Mesendoderm (in vitro differentiated cells): Measurements from ENCODE around the gene P2RX3.

Experiments used
- DNase-seq: peaks from one replicate; pipeline ENCODE4 v3.0.0; 2013
- H2AK5ac ChIP-seq: 2 replicates; pipeline ENCODE4 v1.6.1; 2013; ENCODE audit warnings: low read length, inconsistent platforms
- H2BK120ac ChIP-seq: 2 replicates; pipeline ENCODE4 v1.6.1; 2013; ENCODE audit warnings: low read depth, mild to moderate bottlenecking, low read length, moderate library complexity, mixed read lengths
- H2BK15ac ChIP-seq: replicated peaks from 2 replicates; pipeline ENCODE4 v1.6.1; 2013; ENCODE audit warnings: low read depth, mild to moderate bottlenecking, moderate library complexity
- H2BK5ac ChIP-seq: 2 replicates; pipeline ENCODE4 v1.6.1; 2013; ENCODE audit warnings: low read length, inconsistent platforms
- H3K18ac ChIP-seq: 2 replicates; pipeline ENCODE4 v1.6.1; 2013; ENCODE audit warnings: mild to moderate bottlenecking, low read length, mixed read lengths
- H3K23ac ChIP-seq: one replicate; pipeline ENCODE4 v1.6.1; 2013; ENCODE audit warnings: low read length
- H3K27ac ChIP-seq: 2 replicates; pipeline ENCODE4 v1.5.1; 2013; ENCODE audit warnings: low read depth, mild to moderate bottlenecking, inconsistent platforms, low read length, moderate library complexity
- H3K27me3 ChIP-seq: 2 replicates; pipeline ENCODE4 v1.6.1; 2013; ENCODE audit warnings: low read length, control low read depth, mild to moderate bottlenecking, inconsistent platforms; ENCODE audit not compliant: insufficient read depth, poor library complexity
- H3K36me3 ChIP-seq: 2 replicates; pipeline ENCODE4 v1.6.1; 2013; ENCODE audit warnings: low read length, inconsistent platforms; ENCODE audit not compliant: control insufficient read depth, insufficient read depth
- H3K4ac ChIP-seq: one replicate; pipeline ENCODE4 v1.6.1; 2013; ENCODE audit warnings: low read depth, mild to moderate bottlenecking, low read length, moderate library complexity
- H3K4me1 ChIP-seq: 2 replicates; pipeline ENCODE4 v1.6.1; 2013; ENCODE audit warnings: low read depth, low read length, inconsistent platforms; ENCODE audit not compliant: control insufficient read depth
- H3K4me2 ChIP-seq: 2 replicates; pipeline ENCODE4 v1.6.1; 2013; ENCODE audit warnings: low read length
- H3K4me3 ChIP-seq: 2 replicates; pipeline ENCODE4 v1.5.1; 2013; ENCODE audit warnings: mild to moderate bottlenecking, low read length
- H3K56ac ChIP-seq: one replicate; pipeline ENCODE4 v1.6.1; 2013; ENCODE audit warnings: low read length
- H3K79me1 ChIP-seq: 2 replicates; pipeline ENCODE4 v1.6.1; 2013; ENCODE audit warnings: low read length, inconsistent platforms
- H3K79me2 ChIP-seq: 2 replicates; pipeline ENCODE4 v1.6.1; 2013; ENCODE audit warnings: mild to moderate bottlenecking, low read length; ENCODE audit not compliant: control insufficient read depth, insufficient read depth
- H3K9ac ChIP-seq: 2 replicates; pipeline ENCODE4 v1.6.1; 2013; ENCODE audit warnings: low read length, inconsistent platforms
- H4K5ac ChIP-seq: one replicate; pipeline ENCODE4 v1.6.1; 2013; ENCODE audit warnings: low read length
- H4K8ac ChIP-seq: one replicate; pipeline ENCODE4 v1.6.1; 2013; ENCODE audit warnings: low read depth, mild to moderate bottlenecking, control low read depth, low read length, moderate library complexity
- WGBS: extraction: QIAGEN DNeasy Blood & Tissue Kit; methylation state at CpG from one replicate; pipeline ENCODE4 v1.1.7; 2013; ENCODE audit warnings: low lambda C conversion rate, missing lambda C conversion rate; ENCODE audit not compliant: insufficient coverage; ENCODE audit errors: extremely low coverage; 5-methylcytosine and 5-hydroxymethylcytosine counted together

Gene P2RX3

DNA sequence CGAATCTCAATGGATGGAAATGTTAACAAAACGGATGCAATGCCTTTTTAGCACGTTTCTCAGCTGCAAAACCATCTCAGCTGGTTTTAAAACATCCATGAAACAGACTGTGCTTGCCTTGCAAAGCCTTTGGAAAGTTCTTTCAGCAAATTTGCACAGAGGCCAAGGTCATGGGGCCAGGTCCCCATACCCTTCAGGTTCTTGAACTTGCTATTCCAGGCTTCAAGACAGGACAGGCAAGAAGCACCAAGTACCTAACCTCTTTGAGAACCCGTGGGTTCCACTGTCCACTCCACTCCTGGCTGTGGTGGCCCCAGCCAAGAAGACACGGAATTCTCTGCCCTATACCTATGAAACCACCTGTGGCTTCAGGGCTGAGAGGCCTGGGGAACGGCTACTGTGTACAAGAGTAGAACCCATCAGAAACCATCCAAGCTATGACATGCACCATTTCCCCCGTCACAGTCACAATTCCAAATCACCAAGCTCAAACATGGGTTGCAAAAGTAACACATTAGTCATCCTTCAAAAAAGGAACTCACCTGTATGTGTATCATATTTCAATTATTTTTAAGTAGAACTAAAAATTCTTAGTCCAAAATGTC lies 30.4 kb upstream of the P2RX3 start:
- Histone ChIP-seq H3K4me2 (no peak overlapping the region), H2BK5ac (no peak overlapping the region), H3K79me1 (peaks cover 39% of the 10 kb centered on the region), H3K4me1 (peaks cover 8% of the 10 kb centered on the region), H3K56ac (no peak overlapping the region), H3K36me3 (peaks cover 10% of the 10 kb centered on the region), H3K9ac (no peak overlapping the region), H3K27ac (no peak overlapping the region), H2BK15ac (no peak overlapping the region), H4K8ac (no peak overlapping the region), H3K4ac (no peak overlapping the region), H2AK5ac (no peak overlapping the region), H3K18ac (no peak overlapping the region), H3K27me3 (no peaks in the 10 kb centered on the region), H3K4me3 (no peak overlapping the region), H4K5ac (no peak overlapping the region), H3K79me2 (peaks cover 17% of the 10 kb centered on the region), H3K23ac (no peak overlapping the region), H2BK120ac (no peak overlapping the region)
- no CpG with 5 or more reads among the region's 7 CpGs for WGBS
- DNase-seq = no peak

DNA sequence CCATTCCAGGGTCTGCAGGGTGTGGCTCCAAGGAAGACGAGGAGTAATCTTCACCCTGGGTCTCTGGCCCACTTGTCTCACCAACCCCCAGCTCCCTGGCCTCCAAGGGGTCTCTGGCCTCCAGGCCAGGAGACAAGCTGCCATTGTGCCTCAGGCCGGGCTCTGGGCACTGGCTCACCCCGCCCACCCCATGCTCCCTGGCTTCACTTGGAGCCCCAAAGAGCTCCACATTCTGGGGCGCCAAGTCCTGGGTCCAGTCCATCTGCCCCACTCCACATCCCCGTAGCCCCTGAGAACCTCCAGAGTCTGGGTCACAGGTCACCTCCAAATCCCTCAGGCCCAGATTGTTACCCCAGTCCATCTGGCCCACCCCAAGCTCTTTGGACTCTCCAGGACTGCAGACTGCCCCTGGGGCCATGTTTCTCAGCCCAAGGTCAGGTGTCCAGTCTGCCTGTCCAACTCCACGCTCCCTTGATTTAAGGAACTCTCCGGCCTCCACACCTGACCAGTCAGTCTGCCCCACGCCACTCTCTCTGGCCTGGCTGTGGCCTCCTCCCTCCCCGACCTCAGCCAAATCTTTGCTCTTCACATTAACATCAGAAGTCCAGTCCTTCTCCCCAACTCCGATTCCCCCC lies 29.6 kb upstream of the P2RX3 start:
- Histone ChIP-seq H3K56ac (no peak overlapping the region), H3K79me1 (peaks cover 37% of the 10 kb centered on the region), H3K23ac (no peak overlapping the region), H2BK5ac (no peak overlapping the region), H3K4me1 (peaks cover 8% of the 10 kb centered on the region), H3K27ac (no peak overlapping the region), H2AK5ac (no peak overlapping the region), H3K36me3 (peaks cover 13% of the 10 kb centered on the region), H3K27me3 (no peaks in the 10 kb centered on the region), H3K79me2 (peaks cover 17% of the 10 kb centered on the region), H3K4me3 (no peak overlapping the region), H3K4me2 (no peak overlapping the region), H4K5ac (no peak overlapping the region), H3K18ac (no peak overlapping the region), H2BK15ac (no peak overlapping the region), H2BK120ac (no peak overlapping the region), H4K8ac (no peak overlapping the region), H3K9ac (no peak overlapping the region), H3K4ac (no peak overlapping the region)
- WGBS = no CpG with 5 or more reads among the region's 10 CpGs
- DNase-seq = no peak

DNA sequence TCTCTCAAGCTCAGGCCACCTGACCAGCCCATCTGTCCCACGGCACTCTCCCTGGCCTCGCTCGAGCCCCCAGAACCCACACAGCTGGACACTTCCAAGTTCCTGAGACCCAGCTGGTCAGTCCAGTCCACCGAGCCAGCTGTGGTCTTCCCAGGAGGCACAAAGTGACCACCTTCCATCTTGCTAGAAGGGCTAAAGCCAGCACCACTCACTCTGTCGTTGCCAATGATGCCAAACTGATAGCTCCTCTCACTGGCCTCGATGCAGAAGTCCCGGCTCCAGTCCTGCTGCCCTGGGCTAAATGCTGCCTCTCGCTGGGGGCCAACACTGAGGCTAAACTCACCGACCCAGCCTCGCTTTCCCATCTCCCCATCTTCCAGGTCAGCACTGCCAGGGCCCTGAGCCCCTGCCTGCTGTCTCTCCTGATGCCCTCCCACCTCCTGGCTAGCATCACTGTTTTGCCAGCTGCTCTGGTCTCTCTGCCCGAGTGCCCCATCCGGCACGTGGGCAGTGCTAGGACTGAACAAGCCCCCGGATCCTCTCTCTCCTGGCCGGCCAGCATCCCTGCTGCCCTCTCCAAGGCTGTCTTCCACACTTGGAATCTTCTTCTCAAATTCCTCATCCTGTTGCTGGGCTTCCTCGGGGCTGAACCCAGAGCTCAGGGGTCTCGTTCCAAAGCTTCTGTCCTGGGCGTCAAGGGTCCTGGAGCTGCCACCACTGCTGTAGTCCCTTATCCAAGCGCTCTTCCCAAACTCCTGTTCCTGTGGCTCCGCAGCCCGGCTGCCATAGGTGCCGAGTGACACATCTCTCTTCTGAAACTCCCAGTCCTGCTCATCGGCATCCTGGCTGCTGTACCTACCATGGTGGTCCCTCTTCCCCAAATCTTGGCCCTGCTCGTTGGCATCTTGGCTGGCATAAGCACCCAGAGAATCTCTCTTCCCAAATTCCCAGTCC lies 28.8 kb upstream of the P2RX3 start:
- no peak overlapping the region for H3K9ac ChIP-seq
- H2AK5ac ChIP-seq = no peak overlapping the region
- H2BK5ac ChIP-seq = no peak overlapping the region
- no peak overlapping the region for H3K4me3 ChIP-seq
- WGBS = no CpG with 5 or more reads among the region's 24 CpGs
- no peak overlapping the region for H3K4me2 ChIP-seq
- no peak overlapping the region for H3K18ac ChIP-seq
- H4K5ac ChIP-seq = no peak overlapping the region
- no peak overlapping the region for H3K27ac ChIP-seq
- peaks cover 35% of the 10 kb centered on the region for H3K79me1 ChIP-seq
- DNase-seq = no peak
- peaks cover 8% of the 10 kb centered on the region for H3K4me1 ChIP-seq
- H4K8ac ChIP-seq = no peak overlapping the region
- H3K4ac ChIP-seq = no peak overlapping the region
- H2BK15ac ChIP-seq = no peak overlapping the region
- H2BK120ac ChIP-seq = no peak overlapping the region
- no peaks in the 10 kb centered on the region for H3K27me3 ChIP-seq
- H3K56ac ChIP-seq = no peak overlapping the region
- peaks cover 18% of the 10 kb centered on the region for H3K36me3 ChIP-seq
- H3K79me2 ChIP-seq = peaks cover 17% of the 10 kb centered on the region
- H3K23ac ChIP-seq = no peak overlapping the region

DNA sequence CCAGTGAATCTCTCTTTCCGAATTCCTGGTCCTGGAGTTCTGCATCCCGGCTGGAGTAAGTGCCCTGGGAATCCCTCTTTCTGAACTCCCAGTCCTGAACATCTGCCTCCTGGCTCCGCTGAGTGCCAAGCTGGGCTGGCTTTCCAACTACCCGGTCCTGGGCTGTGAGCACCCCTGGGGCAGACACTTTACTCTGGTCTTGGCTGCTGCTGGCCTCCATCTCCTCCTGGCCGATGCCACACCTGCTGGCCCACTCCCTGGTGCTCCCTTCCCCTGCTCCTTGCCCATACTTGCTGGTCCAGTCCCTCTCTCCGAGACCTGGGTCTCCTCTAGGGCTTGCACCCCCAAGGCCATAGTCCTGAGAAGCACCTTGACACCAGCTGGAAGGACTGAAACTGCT lies 28.1 kb upstream of the P2RX3 start:
- H4K8ac ChIP-seq = no peak overlapping the region
- H2BK120ac ChIP-seq = no peak overlapping the region
- peaks cover 23% of the 10 kb centered on the region for H3K36me3 ChIP-seq
- H3K27me3 ChIP-seq = no peaks in the 10 kb centered on the region
- H3K4me3 ChIP-seq = no peak overlapping the region
- H3K79me2 ChIP-seq = peaks cover 16% of the 10 kb centered on the region
- no peak overlapping the region for H3K27ac ChIP-seq
- H3K18ac ChIP-seq = no peak overlapping the region
- H4K5ac ChIP-seq = no peak overlapping the region
- H3K79me1 ChIP-seq = peaks cover 39% of the 10 kb centered on the region
- no peak overlapping the region for H3K4me2 ChIP-seq
- no peak overlapping the region for H3K4ac ChIP-seq
- H3K56ac ChIP-seq = no peak overlapping the region
- H3K4me1 ChIP-seq = peaks cover 8% of the 10 kb centered on the region
- no peak overlapping the region for H2AK5ac ChIP-seq
- H2BK15ac ChIP-seq = no peak overlapping the region
- WGBS = no CpG with 5 or more reads among the region's 6 CpGs
- no peak overlapping the region for H3K9ac ChIP-seq
- no peak overlapping the region for H2BK5ac ChIP-seq
- no peak for DNase-seq
- H3K23ac ChIP-seq = no peak overlapping the region

DNA sequence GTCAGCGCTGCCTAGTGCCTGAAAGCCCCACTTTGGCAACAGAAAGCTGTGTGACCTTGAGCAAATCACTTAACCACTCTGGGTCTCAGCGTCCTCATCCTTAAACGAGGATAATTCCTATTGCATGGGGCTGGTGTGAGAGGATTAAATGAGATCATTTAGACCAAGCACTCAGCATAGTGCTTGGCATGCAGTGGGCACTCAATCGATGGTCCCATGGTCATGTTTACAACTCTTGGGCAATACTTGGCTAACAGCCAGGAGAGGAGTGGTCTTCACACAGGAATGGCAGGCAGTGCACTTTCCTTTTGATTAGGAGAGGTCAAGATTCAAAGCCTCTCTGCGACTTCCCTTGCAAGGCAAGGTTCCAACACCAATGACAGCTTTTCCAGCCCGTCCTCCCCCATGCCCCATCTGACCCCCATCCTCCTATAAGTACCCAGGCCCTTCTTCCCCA lies 27.5 kb upstream of the P2RX3 start:
- WGBS = no CpG with 5 or more reads among the region's 6 CpGs
- Histone ChIP-seq H2BK5ac (no peak overlapping the region), H3K27me3 (no peaks in the 10 kb centered on the region), H3K9ac (peak overlapping the region; percentile 55), H3K23ac (no peak overlapping the region), H3K27ac (peak overlapping the region; percentile 63), H3K4me1 (peaks cover 8% of the 10 kb centered on the region), H2AK5ac (no peak overlapping the region), H4K8ac (no peak overlapping the region), H3K4me2 (peak overlapping the region; percentile 21), H3K18ac (peak overlapping the region; percentile 53), H4K5ac (no peak overlapping the region), H3K79me1 (peaks cover 33% of the 10 kb centered on the region), H3K56ac (peak overlapping the region; percentile 89), H3K36me3 (peaks cover 22% of the 10 kb centered on the region), H3K4ac (peak overlapping the region; percentile 66), H2BK15ac (no peak overlapping the region), H2BK120ac (no peak overlapping the region), H3K79me2 (peaks cover 11% of the 10 kb centered on the region), H3K4me3 (no peak overlapping the region)
- DNase-seq = no peak
